ENCODE measurements around the gene RABAC1.

- no peak for TF ChIP-seq EP300 (IDR thresholded peaks at IDR 0.05)
- TF ChIP-seq, protein P1, sequence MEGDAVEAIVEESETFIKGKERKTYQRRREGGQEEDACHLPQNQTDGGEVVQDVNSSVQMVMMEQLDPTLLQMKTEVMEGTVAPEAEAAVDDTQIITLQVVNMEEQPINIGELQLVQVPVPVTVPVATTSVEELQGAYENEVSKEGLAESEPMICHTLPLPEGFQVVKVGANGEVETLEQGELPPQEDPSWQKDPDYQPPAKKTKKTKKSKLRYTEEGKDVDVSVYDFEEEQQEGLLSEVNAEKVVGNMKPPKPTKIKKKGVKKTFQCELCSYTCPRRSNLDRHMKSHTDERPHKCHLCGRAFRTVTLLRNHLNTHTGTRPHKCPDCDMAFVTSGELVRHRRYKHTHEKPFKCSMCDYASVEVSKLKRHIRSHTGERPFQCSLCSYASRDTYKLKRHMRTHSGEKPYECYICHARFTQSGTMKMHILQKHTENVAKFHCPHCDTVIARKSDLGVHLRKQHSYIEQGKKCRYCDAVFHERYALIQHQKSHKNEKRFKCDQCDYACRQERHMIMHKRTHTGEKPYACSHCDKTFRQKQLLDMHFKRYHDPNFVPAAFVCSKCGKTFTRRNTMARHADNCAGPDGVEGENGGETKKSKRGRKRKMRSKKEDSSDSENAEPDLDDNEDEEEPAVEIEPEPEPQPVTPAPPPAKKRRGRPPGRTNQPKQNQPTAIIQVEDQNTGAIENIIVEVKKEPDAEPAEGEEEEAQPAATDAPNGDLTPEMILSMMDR (IDR thresholded peaks at IDR 0.05): no peak
- no peak for TF ChIP-seq POLR2A (IDR thresholded peaks at IDR 0.05)
Observed at GRCh38 chr19:41915776-41916414, 43.2 kb downstream of the RABAC1 start.

Data from tibial nerve (tissue), 4 donors.